GM19035 (cell line): Measurements from ENCODE around the gene CCDC85B.
"Not testable (repeated sequence)": the region's sequence is repeated elsewhere in the genome, so short reads cannot be mapped to it uniquely, and the experiment has no call there.

Experiments
- ATAC-seq: cut with Tn5 transposase; IDR thresholded peaks from one replicate; pipeline ENCODE4 v1.9.1; 2021; ENCODE audit not compliant: unreplicated experiment

CCDC85B gene

GRCh38 chr11:65885808-65886536 is 4.5 kb upstream of the CCDC85B start:
- no peak for ATAC-seq

DNA sequence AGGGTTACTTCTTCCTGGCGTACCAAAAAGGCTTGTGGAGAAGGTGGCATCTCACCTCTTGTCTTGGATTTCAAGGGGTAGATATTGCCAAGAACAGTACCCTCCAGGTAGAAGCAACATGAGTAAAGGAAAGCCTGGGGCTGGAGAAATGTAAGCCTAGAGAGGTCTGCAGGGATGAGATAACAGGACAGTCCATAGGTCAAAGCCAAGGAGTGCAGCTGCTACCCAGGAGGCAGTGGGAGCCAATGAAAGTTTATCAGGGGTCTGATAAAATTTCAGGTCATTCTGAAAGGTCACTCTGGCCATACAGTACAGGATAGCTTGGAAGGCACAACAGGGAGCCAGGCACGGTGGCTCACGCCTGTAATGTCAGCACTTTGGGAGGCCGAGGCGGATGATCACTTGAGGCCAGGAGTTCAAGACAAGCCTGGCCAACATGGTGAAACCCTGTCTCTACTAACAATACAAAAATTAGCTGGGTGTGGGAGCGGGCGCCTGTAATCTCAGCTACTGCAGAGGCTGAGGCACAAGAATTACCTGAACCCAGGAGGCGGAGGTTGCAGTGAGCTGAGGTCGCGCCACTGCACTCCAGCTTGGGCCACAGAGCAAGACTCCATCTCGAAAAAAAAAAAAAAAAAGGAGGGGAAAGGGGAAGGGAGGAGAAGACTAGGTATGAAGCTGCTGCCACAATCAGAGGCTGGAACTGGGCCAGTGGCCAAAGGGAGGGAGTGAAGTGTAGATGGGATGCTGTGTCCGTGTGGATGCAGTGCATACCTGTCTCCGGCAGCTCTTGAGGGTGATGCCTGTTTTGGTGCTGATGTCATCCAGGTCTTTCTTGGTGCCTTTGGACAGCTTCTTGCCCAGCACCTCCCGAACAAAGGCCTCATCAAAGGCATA is 3.4 kb upstream of the CCDC85B start:
- no peak for ATAC-seq

- peak; percentile 1 for ATAC-seq
These were observed 2.7 kb upstream of the CCDC85B start for GRCh38 chr11:65887723-65888162.

GRCh38 chr11:65888163-65888814 is 2.2 kb upstream of the CCDC85B start, which contains the start of gene FIBP:
FIBP (minus strand) TSS chr11:65888471; CDS start chr11:65888418, 53 bp downstream.
- peak; percentile 47 for ATAC-seq

DNA sequence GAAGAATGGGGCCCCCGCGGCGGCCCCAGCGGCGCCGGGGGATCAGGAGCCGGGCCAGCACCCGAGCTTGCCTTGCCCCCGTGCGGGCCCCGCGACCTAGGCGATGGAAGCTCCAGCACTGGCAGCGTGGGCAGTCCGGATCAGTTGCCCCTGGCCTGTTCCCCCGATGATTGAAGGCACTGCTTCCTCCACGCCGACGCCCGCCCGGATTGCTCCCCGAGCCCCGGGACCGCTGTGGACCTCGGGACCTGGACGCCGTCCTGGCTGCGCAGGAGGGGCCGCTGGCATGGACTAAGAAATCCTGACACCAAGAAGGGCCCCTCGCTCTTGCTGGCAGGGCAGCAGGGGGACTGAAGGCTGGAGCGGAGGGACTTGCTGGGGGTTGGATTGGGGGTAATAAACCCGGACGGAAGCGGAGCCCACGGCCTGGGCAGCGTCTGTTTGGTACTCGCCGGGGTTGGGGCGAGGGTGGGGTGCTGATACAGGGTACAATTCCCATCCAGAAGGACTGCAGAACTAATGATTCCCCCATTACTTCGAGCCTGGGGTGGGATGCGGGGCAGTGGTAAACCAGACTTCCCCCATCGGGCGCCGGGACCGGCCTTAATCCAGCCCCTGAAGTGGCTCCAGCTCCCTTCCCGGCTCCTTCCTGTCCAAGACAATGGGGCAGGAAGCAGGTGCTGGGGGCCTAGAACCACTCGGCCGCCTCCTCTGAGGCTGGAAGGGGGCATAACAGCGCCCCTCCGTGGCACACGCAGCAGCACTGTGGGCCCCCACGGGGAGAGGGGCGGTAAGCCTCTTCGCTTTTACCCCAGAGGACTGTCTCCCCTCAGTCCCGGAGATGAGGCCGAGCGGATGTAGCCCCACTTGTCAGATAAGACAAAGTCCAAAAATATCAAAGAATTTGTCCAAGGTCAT is 1.0 kb downstream of the CCDC85B start:
- ATAC-seq = no peak

GRCh38 chr11:65892137-65892540 is 1.7 kb downstream of the CCDC85B start:
- not testable (repeated sequence) for ATAC-seq

- no peak for ATAC-seq
These were observed 2.3 kb downstream of the CCDC85B start for GRCh38 chr11:65892661-65893317.

DNA sequence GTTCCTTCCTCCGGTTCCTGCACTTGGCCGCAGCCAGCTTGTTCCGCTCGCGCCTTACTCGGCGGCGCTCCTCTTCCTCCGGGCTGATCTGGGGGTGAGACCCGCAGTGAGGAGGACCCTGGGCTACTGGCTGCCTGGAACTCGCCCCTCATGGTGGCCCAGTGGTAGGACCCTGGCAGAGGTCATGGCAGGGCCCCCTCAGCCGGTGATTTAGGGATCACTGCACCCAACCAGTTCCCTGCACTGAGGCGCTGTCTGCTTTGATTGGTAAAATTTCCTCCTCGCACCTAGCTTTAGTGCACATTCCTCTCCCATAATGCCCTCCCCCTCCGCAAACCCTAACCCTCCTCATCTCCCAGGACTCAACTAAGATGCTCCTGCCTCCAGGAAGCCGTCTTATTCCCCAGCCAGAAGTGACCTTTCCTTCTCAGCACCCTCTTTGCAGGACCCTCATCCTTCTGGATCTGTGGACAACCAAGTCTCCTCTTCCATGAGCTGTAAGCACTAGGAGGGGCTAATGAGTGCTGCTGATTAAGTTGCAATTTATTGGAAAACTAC is 3.6 kb downstream of the CCDC85B start:
- no peak for ATAC-seq

DNA sequence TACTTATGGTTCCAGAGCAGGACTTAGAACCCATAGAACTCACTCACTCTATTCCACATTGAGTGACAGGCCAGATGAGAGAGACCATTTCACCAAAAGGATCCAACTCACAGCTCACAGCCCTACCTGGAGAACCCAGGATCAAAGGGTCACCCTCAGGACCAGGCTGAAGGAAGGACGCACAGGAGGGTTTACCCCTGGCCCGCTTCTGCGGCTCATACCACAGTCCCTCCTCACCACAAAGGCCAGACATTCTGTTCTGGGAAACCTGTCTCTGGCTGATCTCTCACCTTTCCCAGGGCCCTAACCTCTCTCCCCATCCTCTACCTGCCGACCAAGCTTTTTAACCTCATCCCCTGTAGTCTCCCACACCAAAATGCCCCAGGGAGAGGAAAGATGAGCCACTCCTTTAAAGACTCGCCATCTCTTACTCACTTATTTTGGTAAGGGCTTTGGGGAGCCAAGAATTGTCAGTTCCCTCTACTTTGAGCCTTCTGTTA is 5.1 kb downstream of the CCDC85B start:
- ATAC-seq = no peak

DNA sequence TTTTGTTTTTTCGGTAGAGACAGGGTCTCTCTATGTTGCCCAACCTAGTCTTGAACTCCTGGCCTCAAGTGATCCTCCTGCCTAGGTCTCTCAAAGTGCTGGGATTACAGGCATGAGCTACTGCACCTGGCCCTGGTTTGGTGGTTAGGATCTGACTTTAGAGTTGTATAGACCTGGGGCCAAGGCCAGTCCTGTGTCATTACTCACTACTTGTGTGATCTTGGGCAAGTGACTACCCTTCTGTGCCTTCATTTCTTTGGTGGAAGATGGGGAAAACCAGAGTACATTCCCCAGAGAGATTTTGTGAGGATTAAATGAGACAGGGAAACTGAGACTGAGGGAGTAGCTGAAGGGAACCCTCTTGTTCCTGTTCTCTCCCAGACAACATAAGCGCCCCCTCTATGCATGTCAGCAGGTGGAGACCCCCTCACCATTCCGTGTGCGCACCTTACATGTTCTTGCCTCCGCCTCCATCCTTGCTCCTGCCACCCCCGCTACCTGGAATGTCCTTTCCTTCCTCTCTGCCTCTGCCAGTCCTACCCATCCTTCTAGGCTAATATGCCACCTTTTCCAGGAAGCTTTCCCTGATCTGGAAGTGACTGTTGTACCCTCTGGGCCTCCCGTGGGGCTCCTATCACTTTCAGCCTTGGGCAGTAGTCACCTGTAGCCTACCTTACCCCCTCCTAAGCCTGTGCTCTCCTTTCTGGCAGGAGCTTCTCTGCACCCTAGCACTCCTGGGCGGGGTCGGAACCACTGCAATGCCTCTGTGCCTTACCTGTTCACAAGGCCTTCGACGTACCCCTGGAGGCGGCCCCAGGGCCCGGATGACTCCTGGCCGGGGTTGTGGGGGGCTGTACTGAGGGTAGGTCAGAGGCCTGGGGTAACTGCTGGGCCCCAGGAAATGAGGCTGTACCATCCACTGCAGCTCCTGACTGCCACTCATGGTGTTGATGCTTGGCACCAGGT is 5.8 kb downstream of the CCDC85B start:
- no peak for ATAC-seq

DNA sequence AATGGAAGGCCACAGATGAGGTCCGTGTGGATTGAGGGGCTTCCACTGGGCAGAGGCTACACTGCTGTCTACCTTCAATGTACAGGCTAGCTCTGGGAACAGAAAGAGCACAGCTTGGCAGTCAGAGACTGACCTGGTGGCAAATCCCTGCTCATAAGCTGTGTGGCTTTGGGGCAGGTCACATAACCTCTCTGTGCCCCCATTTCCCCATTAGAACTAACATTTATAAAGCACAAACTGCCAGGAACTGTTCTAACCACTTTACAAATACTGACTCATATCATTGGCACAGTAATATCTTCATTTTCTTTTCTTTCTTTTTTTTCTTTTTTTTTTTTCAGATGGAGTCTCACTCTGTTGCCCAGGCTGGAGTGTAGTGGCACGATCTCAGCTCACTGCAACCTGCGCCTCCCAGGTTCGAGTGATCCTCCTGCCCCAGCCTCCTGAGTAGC is 6.6 kb downstream of the CCDC85B start:
- no peak for ATAC-seq

GRCh38 chr11:65898656-65899355 is 8.3 kb downstream of the CCDC85B start:
- ATAC-seq = no peak

DNA sequence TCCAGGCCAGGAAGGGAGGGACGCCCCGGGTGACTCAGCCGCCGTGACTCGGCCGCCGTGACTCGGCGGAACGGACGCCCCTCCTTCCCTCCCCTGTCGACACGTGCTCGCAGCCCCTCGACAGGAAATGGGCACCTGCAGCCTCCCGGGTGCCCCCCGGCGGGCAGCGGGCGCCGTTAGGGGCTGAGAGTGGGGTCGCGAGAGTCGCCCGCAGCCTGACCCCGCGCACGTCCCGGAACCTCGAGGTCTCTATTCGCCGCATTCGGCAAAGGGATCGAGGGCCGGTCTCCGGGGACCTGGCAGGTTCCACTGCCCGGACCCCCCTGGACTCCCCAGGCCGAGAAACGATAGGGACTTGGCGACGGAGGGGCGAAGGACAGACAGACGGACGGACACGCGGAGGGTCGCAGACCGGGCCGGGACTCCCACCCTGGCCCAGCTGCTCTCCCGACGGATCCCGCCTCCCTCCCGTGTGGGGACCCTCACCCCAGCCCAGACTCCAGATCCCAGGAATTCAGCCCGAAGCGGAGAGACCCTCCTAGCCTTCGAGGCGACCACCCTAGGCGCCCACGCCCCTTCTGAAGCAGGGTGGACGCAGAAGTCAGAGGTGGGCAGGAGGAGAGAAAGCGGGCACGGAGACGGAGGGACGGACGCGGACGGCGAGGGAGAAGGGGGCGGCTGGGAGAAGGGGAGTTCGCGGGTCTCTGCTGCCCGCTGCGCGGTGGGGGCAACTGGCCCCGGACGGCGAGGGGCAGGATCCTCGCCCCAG is 9.1 kb downstream of the CCDC85B start:
- ATAC-seq = no peak

DNA sequence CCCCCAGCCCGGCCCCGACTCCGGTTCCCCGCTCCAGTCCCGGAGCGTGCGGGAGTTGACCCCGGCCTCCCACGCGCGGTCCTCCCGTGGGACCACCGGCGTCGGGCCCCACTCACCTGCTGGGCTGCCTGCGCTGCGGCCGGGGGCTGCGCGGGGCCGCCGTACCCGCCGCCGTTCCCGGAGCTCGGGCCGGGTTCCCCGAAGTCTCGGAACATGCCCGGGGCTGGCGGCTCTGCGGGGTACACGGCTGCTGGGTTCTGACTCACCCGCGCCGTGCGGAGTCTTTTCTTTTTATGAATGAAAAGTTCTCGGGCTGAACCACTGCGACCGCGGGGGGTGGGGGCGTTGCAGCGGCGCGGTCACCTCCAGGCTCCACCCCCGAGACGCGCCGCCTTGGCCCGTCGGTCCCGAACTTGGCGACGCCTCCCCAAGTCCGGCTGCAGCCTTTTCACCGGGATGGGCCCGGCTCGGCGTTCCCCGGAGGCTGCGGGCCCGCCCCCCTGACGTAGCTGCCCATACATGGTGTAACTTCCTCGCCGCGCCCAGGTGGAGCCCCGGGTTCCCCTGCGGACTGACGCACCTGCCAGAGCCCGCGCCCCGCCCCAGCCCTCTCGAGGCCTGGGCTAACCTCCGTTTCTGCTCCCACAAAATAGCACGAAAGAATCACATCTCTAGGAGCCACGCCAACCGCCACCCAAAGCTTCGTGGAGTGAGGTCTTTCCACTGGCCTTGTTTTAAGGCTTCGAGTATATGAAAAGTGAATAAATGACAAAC is 9.8 kb downstream of the CCDC85B start, which contains the start of gene FOSL1:
FOSL1 (minus strand) TSS at position 264 of the 774 bp plus-strand sequence; CDS start at position 215, 49 bp downstream.
- peak; percentile 86 for ATAC-seq

GRCh38 chr11:65900899-65901180 is 10.4 kb downstream of the CCDC85B start:
- ATAC-seq = no peak

DNA sequence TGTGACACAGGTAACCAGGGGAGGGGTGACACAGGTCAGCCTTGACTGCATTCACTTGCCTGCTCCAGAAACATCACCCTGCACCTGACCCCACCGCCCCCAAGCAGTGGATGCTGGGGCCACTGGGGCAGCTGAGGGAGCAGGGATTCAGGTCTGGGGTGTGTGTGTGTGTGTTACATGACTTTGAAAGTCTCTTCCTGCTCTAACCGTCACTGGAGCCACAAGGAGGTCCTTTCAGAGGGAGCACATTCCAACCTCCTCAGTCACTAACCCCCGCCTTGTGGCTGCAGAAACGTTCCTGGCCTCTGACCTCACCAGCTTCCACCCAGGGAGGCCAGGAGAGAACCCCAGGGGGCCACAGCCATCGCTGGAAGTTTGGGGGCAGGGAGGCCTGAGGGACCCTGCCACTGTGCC is 12.6 kb downstream of the CCDC85B start:
- no peak for ATAC-seq
